ENCODE data around the gene NEO1.
"Not testable (repeated sequence)": the region's sequence is repeated elsewhere in the genome, so short reads cannot be mapped to it uniquely, and the experiment has no call there.

The NEO1 gene

GRCh38 chr15:73141216-73141900, 89.1 kb downstream of the NEO1 start:
- no peak for DNase-seq (ENCODE audit: low spot score)

GRCh38 chr15:73142802-73143762, 90.8 kb downstream of the NEO1 start:
- no peak for DNase-seq (ENCODE audit: low spot score)

- no peak for DNase-seq (ENCODE audit: low spot score)
These were observed 91.5 kb downstream of the NEO1 start for GRCh38 chr15:73143763-73144155.

GRCh38 chr15:73146419-73146818, 94.2 kb downstream of the NEO1 start:
- no peak for DNase-seq (ENCODE audit: low spot score)

- DNase-seq (ENCODE audit: low spot score): no peak
These were observed 98.6 kb downstream of the NEO1 start for GRCh38 chr15:73150831-73151230.

GRCh38 chr15:73153024-73153423, 100.8 kb downstream of the NEO1 start:
- no peak for DNase-seq (ENCODE audit: low spot score)

- DNase-seq (ENCODE audit: low spot score): no peak
These were observed 101.2 kb downstream of the NEO1 start for GRCh38 chr15:73153447-73153846.

- DNase-seq (ENCODE audit: low spot score): no peak
These were observed 104.3 kb downstream of the NEO1 start for GRCh38 chr15:73156431-73157191.

GRCh38 chr15:73161546-73161945, 109.3 kb downstream of the NEO1 start:
- no peak for DNase-seq (ENCODE audit: low spot score)

- no peak for DNase-seq (ENCODE audit: low spot score)
These were observed 113.2 kb downstream of the NEO1 start for GRCh38 chr15:73165435-73165834.

- no peak for DNase-seq (ENCODE audit: low spot score)
These were observed 113.6 kb downstream of the NEO1 start for GRCh38 chr15:73165844-73166243.

GRCh38 chr15:73166711-73167110, 114.4 kb downstream of the NEO1 start:
- not testable (repeated sequence) for DNase-seq (ENCODE audit: low spot score)

GRCh38 chr15:73168487-73168886, 116.2 kb downstream of the NEO1 start:
- no peak for DNase-seq (ENCODE audit: low spot score)

GRCh38 chr15:73171711-73172110, 119.4 kb downstream of the NEO1 start:
- DNase-seq (ENCODE audit: low spot score): no peak

GRCh38 chr15:73172508-73172907, 120.2 kb downstream of the NEO1 start:
- no peak for DNase-seq (ENCODE audit: low spot score)

- DNase-seq (ENCODE audit: low spot score): no peak
These were observed 121.9 kb downstream of the NEO1 start for GRCh38 chr15:73174171-73174570.

- no peak for DNase-seq (ENCODE audit: low spot score)
These were observed 123.1 kb downstream of the NEO1 start for GRCh38 chr15:73175382-73175781.

- DNase-seq (ENCODE audit: low spot score): no peak
These were observed 124.3 kb downstream of the NEO1 start for GRCh38 chr15:73176598-73176997.

- DNase-seq (ENCODE audit: low spot score): no peak
These were observed 130.8 kb downstream of the NEO1 start for GRCh38 chr15:73183071-73183470.

GRCh38 chr15:73190189-73190601, 137.9 kb downstream of the NEO1 start:
- DNase-seq (ENCODE audit: low spot score): no peak

- DNase-seq (ENCODE audit: low spot score): no peak
These were observed 142.9 kb downstream of the NEO1 start for GRCh38 chr15:73195166-73195565.

- DNase-seq (ENCODE audit: low spot score): no peak
These were observed 143.8 kb downstream of the NEO1 start for GRCh38 chr15:73196113-73196512.

GRCh38 chr15:73200339-73200738, 148.1 kb downstream of the NEO1 start:
- no peak for DNase-seq (ENCODE audit: low spot score)
